COR-L47 (cell line): ENCODE measurements around the gene TRPC4.

Experiments used
- DNase-seq: peaks from one replicate; lab custom pipeline; 2025; lab: John Stamatoyannopoulos, UW

TRPC4 gene

DNA sequence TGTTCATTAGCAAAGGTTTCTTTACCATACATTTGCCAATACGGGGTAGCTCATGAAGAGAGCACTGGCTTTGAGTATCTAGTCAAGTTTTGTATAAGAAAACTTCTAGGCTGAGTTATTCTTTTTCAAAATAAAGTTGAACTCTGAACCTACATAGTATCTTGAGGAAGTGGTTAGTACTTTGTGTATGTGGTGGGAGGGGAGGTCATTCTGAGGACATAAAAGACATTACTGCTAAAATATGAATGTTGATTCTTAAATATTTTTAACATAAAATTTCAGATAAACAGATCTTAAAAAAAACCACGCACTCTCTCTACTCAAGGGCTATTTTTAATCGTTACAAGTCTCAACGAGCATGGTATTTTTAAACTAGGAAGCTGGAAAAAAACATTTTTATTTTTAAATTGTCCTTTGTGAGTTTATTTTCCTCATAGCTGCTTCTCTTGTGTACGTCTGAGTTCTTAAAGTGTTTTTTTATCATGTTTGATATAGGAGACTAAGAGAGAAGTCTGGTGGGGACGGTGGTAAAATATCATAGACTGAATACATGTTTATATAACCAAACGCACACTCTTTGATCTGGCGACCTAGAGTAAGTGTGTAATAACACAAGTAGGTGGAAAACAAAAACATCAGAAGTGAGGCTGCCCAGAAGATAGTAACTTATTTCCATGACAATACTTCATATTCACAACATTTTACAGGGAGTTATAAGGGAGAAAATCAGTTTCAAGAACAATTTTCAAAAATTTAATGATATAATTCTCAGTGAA lies 153.0 kb downstream of the TRPC4 start:
- no peak for DNase-seq

DNA sequence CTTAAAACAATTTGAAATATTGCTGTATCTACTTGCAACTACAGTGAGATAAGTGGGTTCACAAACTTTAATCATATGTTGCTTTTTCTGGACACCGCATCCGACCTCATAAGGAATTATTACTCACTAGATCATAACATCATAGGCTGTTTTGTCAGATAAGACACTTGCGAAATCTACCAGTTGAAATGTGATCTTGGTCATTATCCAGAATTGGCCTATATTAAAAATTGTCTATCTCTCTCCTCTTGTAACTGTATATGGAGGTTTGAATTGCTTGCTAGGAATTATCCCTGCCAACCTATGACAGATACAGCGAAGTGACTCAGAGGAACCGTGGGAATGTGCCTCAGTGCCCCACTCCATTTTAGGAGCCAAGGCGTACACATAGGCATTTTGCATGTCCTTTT lies 154.0 kb downstream of the TRPC4 start:
- DNase-seq: no peak

DNA sequence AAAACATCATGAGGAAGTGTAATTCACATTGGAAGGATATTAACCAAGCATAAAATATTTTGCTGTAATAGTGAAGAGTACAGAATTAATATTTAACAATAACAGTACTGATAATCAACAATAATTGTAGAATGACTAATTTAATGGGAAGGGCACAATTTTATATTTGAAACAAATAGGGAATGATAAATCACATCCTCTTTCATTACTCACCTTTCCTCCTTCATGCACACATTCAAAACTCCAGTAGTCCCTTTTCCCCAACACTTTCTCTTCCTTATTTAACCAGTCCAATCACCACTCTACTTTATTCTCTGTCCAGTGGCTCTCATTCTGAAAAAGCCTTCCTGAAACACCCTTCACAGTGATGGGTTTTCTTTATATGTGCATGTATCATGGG lies 160.3 kb downstream of the TRPC4 start:
- no peak for DNase-seq

DNA sequence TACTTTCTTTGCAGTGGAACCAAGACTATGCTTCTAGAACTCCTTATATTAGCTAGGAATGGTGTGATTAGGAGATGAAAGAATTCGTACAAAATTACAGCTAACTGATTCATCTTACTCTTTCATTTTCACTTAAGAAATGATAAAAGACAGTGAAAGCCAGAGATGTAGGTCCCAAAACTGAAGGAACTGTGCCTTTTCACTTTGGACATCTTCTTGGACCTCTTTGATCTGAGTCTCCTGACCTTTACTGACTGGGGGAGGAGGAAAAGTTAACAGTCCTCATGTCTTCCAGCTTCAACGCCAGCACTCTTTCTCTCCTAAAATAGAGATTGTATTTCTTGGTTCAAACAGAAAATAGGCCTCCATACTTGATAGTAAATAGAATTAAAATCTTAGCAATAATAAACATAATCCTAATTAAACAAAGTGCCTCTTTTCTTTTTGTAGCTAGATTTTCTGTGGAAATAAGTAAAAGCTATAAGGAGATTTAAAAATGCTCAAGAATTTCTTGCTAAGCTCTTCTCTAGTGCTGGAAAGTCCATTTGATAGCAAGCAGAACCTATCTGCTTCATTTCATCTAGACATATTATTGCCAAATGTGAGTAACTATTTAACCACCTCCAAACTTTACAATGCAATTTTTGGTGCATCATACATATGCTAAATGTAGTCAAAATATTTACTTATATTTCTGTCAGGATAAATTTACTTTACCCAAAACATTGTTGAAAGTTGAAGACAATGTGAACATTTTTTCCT lies 161.7 kb downstream of the TRPC4 start:
- no peak for DNase-seq

DNA sequence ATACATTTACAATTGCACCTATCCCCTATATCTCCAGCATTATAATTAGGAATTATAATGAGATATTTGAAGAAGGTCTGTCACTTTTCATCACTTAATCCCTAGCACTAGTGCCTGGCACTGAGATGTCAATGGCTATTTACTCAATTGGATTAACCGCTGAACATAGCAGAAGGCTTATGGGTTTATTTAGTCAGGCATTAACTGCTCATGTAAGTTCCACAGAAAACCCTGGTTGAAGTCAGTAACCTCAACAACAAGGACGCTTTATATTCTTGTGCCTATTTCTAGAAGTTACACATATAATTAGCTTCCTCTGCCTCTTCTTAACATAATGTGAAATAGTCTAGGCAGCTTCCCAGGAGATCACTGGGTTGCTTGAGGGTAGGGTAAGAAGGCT lies 163.5 kb downstream of the TRPC4 start:
- DNase-seq: no peak

DNA sequence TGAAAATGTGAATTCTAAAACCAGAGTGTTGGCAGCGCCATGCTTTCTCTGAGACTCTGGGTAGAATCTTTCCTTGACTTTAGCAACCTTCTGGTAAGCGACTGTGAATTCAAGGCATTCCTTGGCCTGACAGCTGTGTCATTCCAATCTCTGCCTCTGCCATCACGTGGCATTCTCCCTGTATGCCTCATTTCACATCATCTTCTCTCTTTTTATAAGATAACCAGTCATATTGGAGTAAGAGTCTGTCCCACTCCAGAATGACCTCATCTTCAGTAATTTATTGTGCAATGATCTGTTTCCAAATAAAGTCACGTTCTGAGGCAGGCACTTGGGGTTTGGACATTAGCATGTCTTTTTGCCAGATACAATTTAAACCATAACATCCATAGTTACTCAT lies 167.6 kb downstream of the TRPC4 start:
- DNase-seq: no peak

DNA sequence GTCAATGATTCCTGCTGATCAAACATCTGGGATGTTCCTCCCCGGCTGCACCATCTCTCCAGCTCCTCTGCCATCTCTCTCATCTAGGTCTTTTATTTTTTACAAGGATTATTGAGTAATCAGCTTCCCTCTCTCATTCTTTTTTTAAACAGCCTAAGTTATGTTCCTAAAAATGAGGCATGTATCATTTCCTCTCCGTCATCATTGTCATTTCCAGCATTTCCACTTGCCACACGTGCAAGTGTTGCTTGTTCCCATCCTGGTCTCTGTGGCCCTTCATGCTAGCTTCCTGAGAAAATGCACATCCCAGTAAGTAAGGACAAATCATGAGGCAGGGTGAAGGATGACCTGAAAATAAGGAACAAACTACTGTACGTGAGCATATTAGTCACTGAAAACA lies 168.3 kb downstream of the TRPC4 start:
- no peak for DNase-seq

DNA sequence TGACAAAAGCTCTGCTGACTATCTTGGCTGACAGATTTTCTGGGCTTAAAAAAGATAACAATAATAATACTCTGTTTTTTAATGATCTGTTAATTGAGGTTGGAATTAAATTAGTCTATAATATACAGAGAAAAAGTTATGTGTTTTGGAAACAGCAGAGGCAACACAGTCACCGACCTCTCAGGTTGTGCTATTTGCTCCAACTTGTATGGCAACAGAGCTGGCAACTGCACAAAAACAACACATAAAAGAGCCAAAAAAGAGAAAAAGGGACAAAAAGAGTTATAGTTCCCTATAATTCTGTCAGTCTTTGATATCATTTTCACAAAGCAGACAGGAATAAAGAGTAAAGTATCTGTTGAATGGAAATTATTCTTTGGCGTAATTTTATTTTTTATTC lies 168.7 kb downstream of the TRPC4 start:
- DNase-seq: no peak

GRCh38 chr13:37695200-37695599 lies 174.4 kb downstream of the TRPC4 start:
- no peak for DNase-seq

DNA sequence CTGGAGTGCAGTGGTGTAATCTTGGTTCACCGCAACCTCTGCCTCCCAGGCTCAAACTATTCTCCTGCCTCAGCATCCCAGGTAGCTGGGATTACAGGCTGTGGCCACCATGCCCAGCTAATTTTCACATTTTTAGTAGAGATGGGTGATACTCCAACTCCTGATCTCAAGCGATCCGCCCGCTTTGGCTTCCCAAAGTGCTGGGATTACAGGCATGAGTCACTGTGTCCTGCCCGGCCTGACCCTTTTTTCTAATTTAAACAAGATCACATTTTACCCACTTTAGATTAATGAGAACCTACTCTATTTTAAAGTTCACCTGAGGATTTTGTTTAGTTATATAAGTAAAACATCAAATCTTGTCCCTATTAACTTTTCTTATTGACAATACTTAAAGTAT lies 179.2 kb downstream of the TRPC4 start:
- DNase-seq: no peak

DNA sequence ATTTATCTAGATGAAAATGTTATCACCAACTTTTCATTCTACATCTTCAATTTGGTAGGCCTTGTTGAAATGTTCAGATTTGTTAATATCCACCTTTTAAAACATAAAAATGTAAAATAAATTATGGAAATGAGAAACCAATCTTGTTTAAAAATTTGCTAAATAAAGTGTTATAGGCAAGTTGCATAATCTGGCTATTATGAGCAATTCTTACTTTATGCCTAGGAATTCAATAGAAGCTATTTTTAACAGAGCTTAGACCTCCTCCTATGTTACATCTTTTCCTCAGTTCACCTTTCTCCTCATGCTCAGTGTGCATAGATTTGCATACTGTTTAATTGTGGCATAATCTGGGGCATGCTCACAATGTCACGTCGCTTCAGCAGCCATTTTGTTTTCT lies 183.1 kb downstream of the TRPC4 start:
- DNase-seq: no peak

- no peak for DNase-seq
Measured at GRCh38 chr13:37685206-37685605, 184.4 kb downstream of the TRPC4 start.

- DNase-seq: no peak
Measured at GRCh38 chr13:37682496-37682895, 187.1 kb downstream of the TRPC4 start.

DNA sequence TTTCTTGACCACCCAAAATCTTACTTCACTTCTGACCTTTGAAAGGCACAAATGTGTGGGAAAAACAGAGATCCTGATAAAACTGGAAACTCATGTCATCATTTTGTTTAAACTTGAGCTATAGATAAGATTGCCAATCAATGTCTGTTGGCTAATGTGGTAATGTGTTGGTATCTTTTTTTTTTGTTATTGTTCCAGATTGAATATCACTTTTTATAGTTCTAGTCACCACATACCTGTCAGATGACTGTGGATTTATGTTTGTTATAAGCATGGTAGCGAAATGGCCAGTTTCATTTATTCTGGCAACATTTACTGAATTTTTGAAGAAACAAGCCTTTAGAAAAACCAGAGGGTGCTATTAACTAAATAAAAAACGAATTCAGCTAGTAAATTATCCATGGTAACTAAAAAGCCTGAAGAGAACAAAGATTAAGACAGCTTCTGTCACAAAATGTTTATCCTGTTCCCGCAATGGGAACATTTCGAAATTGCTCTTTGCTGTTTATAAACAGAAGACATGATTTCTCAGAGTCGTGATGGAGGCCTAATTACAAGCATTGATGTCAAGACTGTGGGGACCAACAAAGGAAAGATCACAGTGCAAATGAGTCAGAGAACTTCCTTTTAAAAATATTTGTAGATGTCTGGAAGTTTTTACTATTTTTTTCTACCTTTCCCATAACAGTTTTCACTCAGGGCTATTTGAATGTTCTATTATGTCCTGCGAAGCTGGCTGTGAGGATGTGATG lies 188.1 kb downstream of the TRPC4 start:
- no peak for DNase-seq

DNA sequence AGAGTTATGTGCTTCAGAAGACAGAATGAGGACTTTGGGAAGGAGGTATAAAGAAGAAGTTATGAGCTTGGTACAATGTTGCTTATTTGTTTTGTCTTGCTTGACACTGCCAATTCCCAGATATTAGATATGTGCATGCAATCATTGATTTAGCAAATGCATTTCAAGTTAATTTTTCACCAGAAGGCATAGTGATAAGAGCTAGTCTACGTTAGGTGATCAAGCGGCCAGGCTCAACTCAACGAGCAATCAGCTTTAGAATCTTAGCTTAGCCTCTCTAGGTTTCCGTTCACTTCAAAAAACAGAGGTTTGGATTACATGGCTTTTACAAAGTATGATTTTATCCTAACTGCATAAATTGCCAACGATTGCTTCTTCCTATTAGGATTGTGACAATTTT lies 189.4 kb downstream of the TRPC4 start:
- DNase-seq: no peak

GRCh38 chr13:37679043-37679442 lies 190.5 kb downstream of the TRPC4 start:
- no peak for DNase-seq

DNA sequence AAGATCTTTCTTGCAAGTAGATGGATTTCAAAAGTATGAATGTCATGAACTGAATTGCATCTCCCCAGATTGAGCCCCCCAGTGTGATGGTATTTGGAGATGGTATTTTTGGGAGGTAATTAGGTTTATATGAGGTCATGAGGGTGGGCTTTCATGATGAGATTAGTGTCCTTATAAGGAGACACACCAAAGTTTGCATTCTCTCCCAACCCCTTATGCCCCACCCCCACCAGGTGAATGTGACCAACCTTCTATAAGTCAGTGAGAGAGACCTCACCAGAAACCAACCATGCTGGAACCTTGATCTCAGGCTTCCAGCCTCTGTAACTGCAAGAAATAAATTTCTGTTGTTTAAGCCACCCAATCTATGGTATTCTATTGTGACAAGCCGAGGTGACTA lies 199.7 kb downstream of the TRPC4 start:
- no peak for DNase-seq

DNA sequence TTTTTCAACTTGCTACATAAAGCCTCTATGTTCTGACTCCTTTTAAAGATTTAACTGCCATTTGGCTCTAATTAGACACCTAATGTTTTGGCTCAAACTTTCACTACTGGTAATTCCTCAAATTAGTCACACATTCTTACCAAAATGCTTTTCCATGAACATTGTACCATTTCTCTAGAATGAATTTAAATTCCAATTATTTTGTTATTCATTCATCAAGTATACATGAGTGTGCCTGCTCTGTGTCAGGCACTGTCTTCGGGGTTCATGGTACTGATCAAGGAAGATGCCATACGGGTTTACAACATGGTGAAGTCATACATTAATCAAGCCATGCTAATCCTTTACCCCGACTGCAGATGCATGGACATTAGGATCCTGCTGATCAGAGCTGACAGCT lies 201.9 kb downstream of the TRPC4 start:
- no peak for DNase-seq

DNA sequence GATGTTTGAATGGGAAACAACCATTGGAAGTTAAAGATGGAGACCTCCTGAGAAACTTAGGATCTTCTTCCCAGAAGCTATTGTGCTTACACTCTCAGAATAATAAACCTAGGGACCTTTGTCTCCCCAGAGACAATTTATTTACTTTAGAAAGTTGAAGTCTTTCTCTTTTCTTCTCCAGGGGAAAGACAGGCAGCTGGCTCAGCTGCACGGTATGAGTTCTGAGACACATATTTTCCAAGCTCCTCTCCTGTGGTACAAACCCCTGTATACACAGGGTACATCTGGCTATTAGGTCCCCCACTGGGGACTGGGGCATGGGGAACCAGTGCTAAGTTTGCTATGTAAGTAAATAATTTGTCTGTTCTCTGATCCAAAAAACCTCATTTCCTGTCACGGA lies 203.5 kb downstream of the TRPC4 start:
- no peak for DNase-seq

DNA sequence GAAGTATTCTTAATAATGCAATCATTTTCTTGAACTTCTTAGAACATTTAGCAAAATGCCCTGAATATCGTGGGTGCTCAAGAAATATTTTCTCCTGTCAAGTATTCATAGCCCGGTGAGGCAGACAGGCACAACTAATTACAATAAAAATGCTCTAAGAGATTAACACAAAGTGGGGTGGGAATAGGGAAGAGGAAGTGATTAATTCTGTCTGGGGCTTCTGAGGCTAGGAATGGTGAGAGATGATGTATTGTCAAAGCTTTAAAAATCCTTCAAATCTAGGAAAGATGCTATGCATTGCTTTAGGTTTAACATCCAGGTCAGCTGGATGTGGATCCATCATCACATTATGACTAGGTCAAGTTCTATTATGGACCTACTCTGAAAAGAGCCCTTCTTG lies 204.2 kb downstream of the TRPC4 start:
- DNase-seq: no peak

GRCh38 chr13:37663724-37664123 lies 205.8 kb downstream of the TRPC4 start:
- DNase-seq: no peak

DNA sequence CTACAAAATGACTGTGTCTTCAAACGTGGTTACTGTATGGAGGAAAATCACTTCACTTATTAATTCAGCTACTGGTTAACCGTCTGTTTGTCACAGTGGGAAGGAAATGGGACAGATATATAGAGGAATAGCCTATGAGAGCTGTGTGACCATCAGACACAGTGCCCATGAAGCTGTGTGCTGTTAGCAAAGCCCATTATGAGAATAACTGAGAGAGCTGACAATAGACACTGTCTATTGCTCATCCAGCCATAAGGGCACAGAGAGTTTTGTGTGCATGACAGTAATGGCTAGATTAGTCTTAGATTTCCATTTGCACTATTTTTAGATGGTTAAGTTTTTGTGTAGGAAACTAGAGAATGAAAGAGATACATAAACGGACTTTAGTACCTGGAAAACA lies 206.9 kb downstream of the TRPC4 start:
- no peak for DNase-seq

DNA sequence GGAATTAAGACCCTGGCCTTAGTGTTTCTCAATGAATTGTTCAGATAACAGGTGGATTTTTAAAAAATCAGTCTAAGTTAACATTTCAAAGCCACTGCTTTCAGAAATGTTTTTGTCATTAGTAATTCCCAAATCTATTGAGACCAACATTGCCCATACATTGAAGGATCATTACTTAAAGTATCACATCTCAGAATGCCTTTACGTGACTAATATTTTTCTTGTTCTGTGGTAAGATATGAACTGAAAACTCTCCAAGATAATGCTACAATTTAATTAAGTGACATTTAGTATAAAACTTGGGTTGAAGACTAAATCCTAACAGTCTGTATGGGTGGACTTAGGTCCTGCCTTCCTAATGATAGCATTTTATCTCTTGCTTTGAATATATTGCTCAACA lies 211.6 kb downstream of the TRPC4 start:
- DNase-seq: no peak
